Fibroblast of lung (primary cell): Measurements from ENCODE around the gene AK5.

Experiments used
- EZH2 ChIP-seq: IDR thresholded peaks from 2 replicates; pipeline ENCODE4 v1.5.1; 2012; ENCODE audit warnings: low read length, control low read depth, mild to moderate bottlenecking; ENCODE audit errors: missing control alignments
- TF ChIP-seq, protein P1 (sequence below), 2 donors: IDR thresholded peaks in 1 of 2; conservative IDR thresholded peaks in 1 of 2; 1 replicate in 1 of 2; 2 replicates in 1 of 2; pipeline ENCODE4 v1.5.1; 2011 to 2012; ENCODE audit warnings: low read length in 2 of 2, control low read depth in 1 of 2, inconsistent platforms in 1 of 2, low read depth in 1 of 2, mild to moderate bottlenecking in 1 of 2

DNA sequence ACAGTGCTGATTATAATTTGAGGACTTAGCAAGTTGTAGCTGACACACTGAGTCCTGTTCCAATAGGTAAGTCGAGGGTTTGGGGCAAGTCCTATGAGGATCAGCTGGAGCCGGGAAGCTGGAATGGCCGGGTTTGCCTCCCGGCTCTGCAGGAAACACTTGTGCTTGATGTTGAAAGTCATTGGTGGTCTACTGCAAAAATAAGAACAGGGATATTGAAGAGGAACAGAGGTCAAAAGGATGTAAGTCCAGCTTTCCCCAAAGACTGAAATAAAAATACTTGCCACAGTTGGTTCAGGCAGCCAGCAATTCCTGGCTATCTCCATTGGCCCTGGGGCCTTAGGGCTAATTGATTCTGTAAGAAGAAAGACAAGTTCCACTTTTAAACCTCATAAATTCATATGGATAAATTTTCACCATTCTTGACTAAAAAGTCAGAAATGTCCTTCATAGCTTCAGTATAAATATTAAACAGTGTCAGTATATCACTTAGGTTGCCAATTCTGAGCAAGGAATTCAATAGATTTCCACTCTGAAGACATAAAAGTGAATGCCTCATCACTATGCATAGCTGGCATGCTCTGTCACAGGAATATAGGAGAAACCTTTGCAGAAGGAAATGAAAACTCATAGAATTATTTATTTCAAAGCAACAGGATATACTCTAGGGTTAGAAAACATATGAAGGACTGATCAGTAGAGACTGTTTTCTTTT lies 165.2 kb downstream of the AK5 start:
- TF ChIP-seq, protein P1, sequence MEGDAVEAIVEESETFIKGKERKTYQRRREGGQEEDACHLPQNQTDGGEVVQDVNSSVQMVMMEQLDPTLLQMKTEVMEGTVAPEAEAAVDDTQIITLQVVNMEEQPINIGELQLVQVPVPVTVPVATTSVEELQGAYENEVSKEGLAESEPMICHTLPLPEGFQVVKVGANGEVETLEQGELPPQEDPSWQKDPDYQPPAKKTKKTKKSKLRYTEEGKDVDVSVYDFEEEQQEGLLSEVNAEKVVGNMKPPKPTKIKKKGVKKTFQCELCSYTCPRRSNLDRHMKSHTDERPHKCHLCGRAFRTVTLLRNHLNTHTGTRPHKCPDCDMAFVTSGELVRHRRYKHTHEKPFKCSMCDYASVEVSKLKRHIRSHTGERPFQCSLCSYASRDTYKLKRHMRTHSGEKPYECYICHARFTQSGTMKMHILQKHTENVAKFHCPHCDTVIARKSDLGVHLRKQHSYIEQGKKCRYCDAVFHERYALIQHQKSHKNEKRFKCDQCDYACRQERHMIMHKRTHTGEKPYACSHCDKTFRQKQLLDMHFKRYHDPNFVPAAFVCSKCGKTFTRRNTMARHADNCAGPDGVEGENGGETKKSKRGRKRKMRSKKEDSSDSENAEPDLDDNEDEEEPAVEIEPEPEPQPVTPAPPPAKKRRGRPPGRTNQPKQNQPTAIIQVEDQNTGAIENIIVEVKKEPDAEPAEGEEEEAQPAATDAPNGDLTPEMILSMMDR (conservative IDR thresholded peaks at IDR 0.05 in 1 of 2, IDR thresholded peaks at IDR 0.05 in 1 of 2; ENCODE audit: low read depth in 1 of 2, low read length in 2 of 2), result no peak
- no peak for TF ChIP-seq EZH2
